Hepatocyte (in vitro differentiated cells): ENCODE measurements around the gene CCR9. TPM values are rescaled to one million over a fixed set of nuclear protein-coding genes. Genes with fewer than 3 reads are reported as not detected.

Source experiments
- DNase-seq: peaks from one replicate; pipeline ENCODE4 v3.0.0-alpha.2; 2016; ENCODE audit warnings: low spot score
- H2AFZ ChIP-seq: fragments of 200-600 bp; sonication (generic); 2 replicates; pipeline ENCODE4 v1.6.0; 2016; ENCODE audit warnings: antibody characterized with exemption, mild to moderate bottlenecking
- H3K27ac ChIP-seq: fragments of 200-600 bp; sonication (generic); 2 replicates; pipeline ENCODE4 v1.5.1; 2016; ENCODE audit warnings: mild to moderate bottlenecking
- H3K27me3 ChIP-seq: fragments of 200-600 bp; sonication (generic); 2 replicates; pipeline ENCODE4 v1.6.1; 2016
- H3K36me3 ChIP-seq: fragments of 200-600 bp; sonication (generic); replicated peaks from 2 replicates; pipeline ENCODE4 v1.5.1; 2016; ENCODE audit warnings: low read depth; ENCODE audit not compliant: insufficient read depth
- H3K4me1 ChIP-seq: fragments of 200-600 bp; sonication (generic); 2 replicates; pipeline ENCODE4 v1.5.1; 2016; ENCODE audit warnings: mild to moderate bottlenecking, moderate library complexity; ENCODE audit not compliant: insufficient read depth
- H3K4me2 ChIP-seq: fragments of 200-600 bp; sonication (generic); 2 replicates; pipeline ENCODE4 v1.6.0; 2016
- H3K4me3 ChIP-seq: fragments of 200-600 bp; sonication (generic); 2 replicates; pipeline ENCODE4 v1.5.1; 2016; ENCODE audit warnings: mild to moderate bottlenecking
- H3K79me2 ChIP-seq: fragments of 200-600 bp; sonication (generic); 2 replicates; pipeline ENCODE4 v1.6.0; 2017; ENCODE audit warnings: mild to moderate bottlenecking
- H3K9me2 ChIP-seq: fragments of 200-600 bp; sonication (generic); replicated peaks from 2 replicates; pipeline ENCODE4 v1.6.0; 2017; ENCODE audit warnings: mild to moderate bottlenecking; ENCODE audit not compliant: insufficient read depth
- H3K9me3 ChIP-seq: fragments of 200-600 bp; sonication (generic); 2 replicates; pipeline ENCODE4 v1.5.1; 2016; ENCODE audit warnings: low read depth, mild to moderate bottlenecking
- H4K20me1 ChIP-seq: fragments of 200-600 bp; sonication (generic); 2 replicates; pipeline ENCODE4 v1.6.0; 2016; ENCODE audit warnings: mild to moderate bottlenecking; ENCODE audit not compliant: insufficient read depth, poor library complexity, severe bottlenecking
- EZH2 ChIP-seq: fragments of 200-600 bp; sonication (generic); IDR thresholded peaks from 2 replicates; pipeline ENCODE4 v1.6.1; 2016; ENCODE audit warnings: antibody characterized with exemption, mild to moderate bottlenecking, borderline replicate concordance
- EZH2phosphoT487 ChIP-seq: fragments of 200-600 bp; sonication (generic); IDR thresholded peaks from one replicate; pipeline ENCODE4 v1.6.1; 2018; ENCODE audit warnings: antibody characterized with exemption, mild to moderate bottlenecking, low read depth, moderate library complexity; ENCODE audit not compliant: unreplicated experiment, severe bottlenecking
- WGBS: methylation state at CpG from one replicate; pipeline ENCODE4 v1.1.6; 2016; ENCODE audit warnings: low lambda C conversion rate; ENCODE audit errors: missing lambda C conversion rate; 5-methylcytosine and 5-hydroxymethylcytosine counted together
- polyA plus RNA-seq: library from polyadenylated mRNA; unstranded; fragments of >200 nt; fragmentation: Nextera tagmentation; extraction: Ambion mirVana; gene quantifications from 2 replicates; pipeline ENCODE4 v1.2.1, GENCODE V29; 2016
- total RNA-seq: library from RNA; depleted of rRNA; stranded (reverse); fragments of >200 nt; gene quantifications from 2 replicates; pipeline ENCODE4 v1.2.3, GENCODE V29; 2014
- TF ChIP-seq, protein P1 (sequence below): fragments of 200-600 bp; sonication (generic); IDR thresholded peaks from 2 replicates; pipeline ENCODE4 v1.5.1; 2016; ENCODE audit warnings: antibody characterized with exemption, mild to moderate bottlenecking; ENCODE audit not compliant: poor library complexity

Gene CCR9
- total and polyA plus RNA-seq, 2 experiments from 2014 or later = 0.20 TPM; not detected in 1

DNA sequence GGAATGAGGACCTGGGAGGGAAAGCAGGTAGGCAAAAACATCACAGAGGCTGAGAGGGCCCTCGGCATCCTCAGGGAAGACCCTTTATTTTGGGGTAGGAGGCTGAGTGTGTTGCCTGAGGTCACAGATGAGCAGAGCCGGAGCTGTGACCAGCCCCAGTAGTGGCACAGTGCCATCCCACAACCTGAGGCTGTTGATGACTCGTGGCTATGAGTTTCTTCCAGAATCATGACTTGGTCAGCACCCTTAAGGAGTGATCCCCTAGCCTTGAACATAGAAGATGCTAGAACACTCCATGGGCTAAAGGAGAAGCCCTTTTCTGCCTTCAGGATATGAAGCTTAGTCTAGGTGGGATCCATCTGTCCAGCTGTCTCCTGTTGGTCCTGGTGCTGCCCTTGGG, 37.4 kb downstream of the CCR9 start:
- H3K4me3 ChIP-seq = no peak overlapping the region
- DNase-seq = no peak
- whole genome bisulfite sequencing = 81% methylated on average over 3 of the region's 3 CpGs
- H4K20me1 ChIP-seq = no peaks in the 10 kb centered on the region
- no peak overlapping the region for H3K4me2 ChIP-seq
- no peaks in the 10 kb centered on the region for H3K36me3 ChIP-seq
- H2AFZ ChIP-seq = no peak overlapping the region
- TF ChIP-seq, protein P1, sequence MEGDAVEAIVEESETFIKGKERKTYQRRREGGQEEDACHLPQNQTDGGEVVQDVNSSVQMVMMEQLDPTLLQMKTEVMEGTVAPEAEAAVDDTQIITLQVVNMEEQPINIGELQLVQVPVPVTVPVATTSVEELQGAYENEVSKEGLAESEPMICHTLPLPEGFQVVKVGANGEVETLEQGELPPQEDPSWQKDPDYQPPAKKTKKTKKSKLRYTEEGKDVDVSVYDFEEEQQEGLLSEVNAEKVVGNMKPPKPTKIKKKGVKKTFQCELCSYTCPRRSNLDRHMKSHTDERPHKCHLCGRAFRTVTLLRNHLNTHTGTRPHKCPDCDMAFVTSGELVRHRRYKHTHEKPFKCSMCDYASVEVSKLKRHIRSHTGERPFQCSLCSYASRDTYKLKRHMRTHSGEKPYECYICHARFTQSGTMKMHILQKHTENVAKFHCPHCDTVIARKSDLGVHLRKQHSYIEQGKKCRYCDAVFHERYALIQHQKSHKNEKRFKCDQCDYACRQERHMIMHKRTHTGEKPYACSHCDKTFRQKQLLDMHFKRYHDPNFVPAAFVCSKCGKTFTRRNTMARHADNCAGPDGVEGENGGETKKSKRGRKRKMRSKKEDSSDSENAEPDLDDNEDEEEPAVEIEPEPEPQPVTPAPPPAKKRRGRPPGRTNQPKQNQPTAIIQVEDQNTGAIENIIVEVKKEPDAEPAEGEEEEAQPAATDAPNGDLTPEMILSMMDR = no peak
- TF ChIP-seq EZH2 (no peak), EZH2phosphoT487 (no peak)
- H3K79me2 ChIP-seq = no peaks in the 10 kb centered on the region
- H3K9me3 ChIP-seq = no peaks in the 10 kb centered on the region
- H3K27ac ChIP-seq = no peak overlapping the region
- no peaks in the 10 kb centered on the region for H3K4me1 ChIP-seq
- H3K9me2 ChIP-seq = no peaks in the 10 kb centered on the region
- no peaks in the 10 kb centered on the region for H3K27me3 ChIP-seq

DNA sequence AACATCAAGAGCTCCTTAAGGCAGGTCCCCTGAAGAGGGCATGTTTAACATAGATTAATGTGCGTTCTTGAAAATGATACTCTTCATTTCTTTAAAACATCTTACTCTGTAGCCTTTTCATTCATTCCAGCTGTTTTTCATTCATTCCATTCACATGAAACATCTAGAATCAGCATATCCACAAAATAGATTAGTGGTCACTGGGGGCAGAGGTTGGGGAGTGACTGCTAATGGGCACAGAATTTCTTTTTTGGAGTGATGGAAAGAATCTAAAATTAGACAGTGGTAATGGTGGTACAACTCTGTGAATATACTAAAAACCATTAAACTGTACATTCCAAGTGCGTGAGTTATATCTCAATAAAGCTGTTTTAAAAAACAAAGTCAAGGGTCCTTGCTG, 41.5 kb downstream of the CCR9 start:
- Histone ChIP-seq H3K36me3 (no peaks in the 10 kb centered on the region), H2AFZ (no peak overlapping the region), H3K27me3 (no peaks in the 10 kb centered on the region), H4K20me1 (no peaks in the 10 kb centered on the region), H3K9me2 (no peaks in the 10 kb centered on the region), H3K4me3 (no peak overlapping the region), H3K79me2 (no peaks in the 10 kb centered on the region), H3K9me3 (no peaks in the 10 kb centered on the region), H3K4me1 (no peaks in the 10 kb centered on the region), H3K4me2 (no peak overlapping the region), H3K27ac (no peak overlapping the region)
- WGBS = 97% methylated on average over 2 of the region's 2 CpGs
- no peak for DNase-seq
- TF ChIP-seq, protein P1 = no peak
- TF ChIP-seq EZH2phosphoT487 (no peak), EZH2 (no peak)

DNA sequence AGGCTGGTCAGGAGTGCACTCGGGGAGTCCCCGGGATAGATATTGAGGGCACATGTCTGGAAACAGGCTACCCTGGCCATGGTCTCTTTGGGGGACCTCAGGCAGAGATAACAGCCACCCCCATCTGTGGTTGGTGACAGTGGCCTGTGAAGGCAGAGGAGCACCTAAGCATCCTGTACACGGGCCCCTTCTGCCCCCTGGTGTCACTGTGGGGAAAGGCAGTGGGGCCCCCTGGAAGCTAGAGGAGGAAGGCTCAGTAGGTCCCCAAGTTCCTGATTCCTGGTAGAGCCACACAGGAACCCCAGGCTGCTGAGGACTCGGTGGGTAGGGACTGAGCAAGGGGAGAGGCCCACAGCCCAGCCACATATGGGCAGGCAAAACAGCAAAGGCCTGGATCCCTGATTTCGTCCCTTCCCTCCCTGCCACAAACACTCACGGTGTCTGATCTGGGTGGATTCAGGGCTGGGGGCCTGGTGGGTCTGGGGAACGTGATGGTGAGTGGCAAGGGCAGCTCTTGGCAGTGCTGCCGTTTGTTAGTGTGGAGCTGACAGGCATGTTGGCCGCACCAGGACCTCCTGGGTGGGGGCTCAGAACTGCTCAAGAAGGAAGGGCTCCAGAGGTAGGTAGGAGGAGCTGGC, 42.8 kb downstream of the CCR9 start:
- H3K4me3 ChIP-seq = no peak overlapping the region
- no peaks in the 10 kb centered on the region for H4K20me1 ChIP-seq
- no peak overlapping the region for H3K4me2 ChIP-seq
- no peaks in the 10 kb centered on the region for H3K79me2 ChIP-seq
- no peaks in the 10 kb centered on the region for H3K9me2 ChIP-seq
- TF ChIP-seq EZH2phosphoT487 (no peak), EZH2 (no peak)
- TF ChIP-seq, protein P1 = peak; percentile 63
- no peaks in the 10 kb centered on the region for H3K36me3 ChIP-seq
- H3K4me1 ChIP-seq = no peaks in the 10 kb centered on the region
- DNase-seq = peak; percentile 54
- WGBS = 87% methylated on average over 9 of the region's 9 CpGs
- no peak overlapping the region for H2AFZ ChIP-seq
- H3K27ac ChIP-seq = no peak overlapping the region
- no peaks in the 10 kb centered on the region for H3K27me3 ChIP-seq
- no peaks in the 10 kb centered on the region for H3K9me3 ChIP-seq
